GM18507 (cell line): Measurements from ENCODE around the gene SAFB.
"Not testable (repeated sequence)": the region's sequence is repeated elsewhere in the genome, so short reads cannot be mapped to it uniquely, and the experiment has no call there.

Source experiments
- DNase-seq: peaks from one replicate; pipeline ENCODE4 v3.0.0; 2011; ENCODE audit warnings: low read depth; ENCODE audit not compliant: insufficient read length; ENCODE audit errors: extremely low spot score
- FAIRE-seq: peaks from 2 replicates; lab custom pipeline; 2011; peaks lifted over from hg19 to GRCh38; lab: Jason Lieb, UNC

The SAFB gene

DNA sequence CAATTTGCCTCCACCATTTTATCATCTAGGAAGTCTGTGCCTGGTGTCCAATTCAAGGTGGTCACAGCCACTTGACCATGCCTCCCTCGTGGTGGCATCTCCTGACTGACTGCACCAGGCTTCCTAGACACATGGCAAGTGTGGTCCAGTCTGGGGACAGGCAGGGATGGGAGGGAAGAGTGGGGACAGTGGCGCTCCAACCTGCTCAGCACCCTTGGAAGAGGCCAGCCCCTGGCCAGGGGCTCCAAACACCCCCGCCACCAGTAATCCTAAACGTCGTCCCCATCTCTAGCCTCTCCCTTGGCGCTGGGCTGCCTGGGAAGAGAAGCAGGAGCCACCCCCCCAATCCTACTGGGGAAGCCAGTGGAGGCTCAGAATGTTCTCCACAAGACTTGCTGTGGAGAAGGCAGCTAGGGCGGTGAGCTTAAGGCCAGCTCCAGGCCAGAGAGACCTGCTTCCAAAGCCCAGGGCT is 69.9 kb downstream of the SAFB start:
- FAIRE-seq: no peak
- no peak for DNase-seq

GRCh38 chr19:5693195-5694166 is 70.6 kb downstream of the SAFB start:
- DNase-seq (no peak), FAIRE-seq (no peak)

DNA sequence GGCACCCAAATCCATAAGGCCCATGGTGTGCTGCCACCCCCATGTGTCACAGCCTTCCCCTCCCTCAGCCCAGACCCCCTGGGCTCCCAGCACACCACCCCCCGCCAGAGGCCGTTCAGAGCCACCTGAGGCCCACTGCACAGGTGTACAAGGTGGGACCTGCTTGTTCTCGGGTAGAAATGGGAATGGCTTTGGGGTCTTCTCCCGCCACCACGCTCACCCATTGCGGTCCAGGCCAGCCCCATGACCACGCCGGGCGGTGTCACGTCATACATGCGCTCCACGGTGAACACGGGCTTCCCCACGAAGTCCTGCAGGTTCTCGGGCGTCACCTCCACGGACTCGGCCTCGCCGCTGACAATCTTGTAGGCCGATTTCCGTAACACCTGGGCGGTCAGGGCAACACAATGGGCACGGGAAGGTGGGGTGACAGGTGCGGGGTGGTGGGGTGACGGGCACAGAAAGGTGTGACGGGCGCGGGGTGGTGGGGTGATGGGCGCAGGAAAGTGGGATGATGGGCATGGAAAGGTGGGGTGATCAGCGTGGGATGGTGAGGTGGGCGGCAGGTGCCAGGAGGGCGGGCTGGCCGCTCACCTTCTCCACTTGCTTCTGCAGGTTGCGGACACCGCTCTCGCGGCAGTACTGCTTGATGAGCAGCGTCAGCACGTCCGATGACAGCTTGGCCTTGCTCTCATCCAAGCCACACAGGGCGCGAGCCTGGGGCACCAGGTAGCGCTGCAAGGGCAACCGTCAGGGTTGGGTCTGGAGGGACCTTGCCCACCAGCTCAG is 71.5 kb downstream of the SAFB start:
- DNase-seq (no peak), FAIRE-seq (no peak)

GRCh38 chr19:5694956-5695648 is 72.2 kb downstream of the SAFB start:
- FAIRE-seq (no peak), DNase-seq (no peak)

DNA sequence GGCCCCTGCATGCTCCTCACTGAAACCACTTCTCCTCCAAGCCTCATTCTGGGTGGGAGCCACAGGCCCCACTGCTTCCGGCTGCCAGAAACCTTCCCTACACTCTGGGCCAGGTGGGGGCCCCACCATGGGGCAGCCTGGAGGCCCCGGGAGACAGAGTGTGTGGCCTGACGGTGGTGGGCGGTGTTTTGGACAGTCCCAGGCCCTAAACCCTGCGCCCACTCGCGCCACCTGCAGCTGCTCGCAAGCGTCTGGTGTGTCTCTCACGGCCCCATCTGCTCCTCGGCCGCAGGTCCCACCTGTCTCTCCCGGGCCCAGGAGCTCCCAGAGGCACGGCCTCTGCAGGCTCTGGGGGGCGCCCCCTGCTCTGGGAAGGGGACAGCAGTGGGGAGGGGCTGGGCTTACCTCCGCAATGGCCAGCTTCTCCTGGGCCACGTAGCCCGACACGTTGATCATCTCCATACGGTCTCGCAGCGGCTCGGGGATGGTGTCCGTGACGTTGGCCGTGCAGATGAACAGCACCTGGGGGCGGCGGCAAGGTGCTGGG is 72.8 kb downstream of the SAFB start:
- no peak for DNase-seq
- no peak for FAIRE-seq

GRCh38 chr19:5696196-5697021 is 73.5 kb downstream of the SAFB start:
- DNase-seq (no peak), FAIRE-seq (no peak)

DNA sequence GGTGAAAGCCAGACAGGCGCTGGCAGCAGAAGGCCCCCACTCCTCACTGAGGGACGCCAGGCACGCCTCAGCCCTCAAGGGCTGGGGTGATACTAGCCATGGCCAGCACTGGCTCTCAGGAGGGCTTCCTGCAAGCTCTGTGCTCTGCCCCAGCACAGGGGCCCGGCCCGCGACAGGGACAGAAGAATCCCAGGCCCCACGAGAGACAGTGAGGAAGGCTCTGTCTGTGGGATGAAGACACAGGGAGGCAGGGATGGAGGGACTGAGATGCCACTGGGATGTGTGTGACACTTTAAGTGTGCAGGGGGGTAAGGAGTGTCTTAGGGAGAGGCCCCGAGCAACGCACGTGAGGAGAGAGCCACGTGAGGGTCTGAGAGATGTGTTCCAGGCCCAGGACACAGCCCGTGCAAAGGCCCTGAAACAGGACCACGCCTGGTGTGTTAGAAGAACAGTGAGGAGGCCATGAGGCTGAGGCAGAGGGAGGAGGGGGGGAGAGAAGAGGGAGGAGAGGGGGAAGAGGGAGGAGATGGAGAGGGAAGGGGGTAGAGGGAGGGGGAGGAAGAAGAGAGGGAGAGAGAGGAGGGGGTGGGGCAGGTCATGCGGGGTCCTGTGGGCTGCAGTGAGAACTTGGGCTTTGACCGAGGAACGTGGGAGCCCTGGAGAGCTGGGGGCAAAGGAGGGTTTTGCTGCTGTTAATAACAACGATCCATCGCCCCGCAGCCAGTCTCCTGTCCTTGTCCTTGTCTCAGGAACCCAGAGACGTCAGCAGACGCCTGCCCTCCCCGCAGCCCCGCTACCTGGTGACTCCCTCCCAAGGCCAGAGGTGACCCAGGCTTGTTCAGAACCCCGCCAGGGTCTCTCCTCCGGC is 74.4 kb downstream of the SAFB start:
- no peak for DNase-seq
- no peak for FAIRE-seq

DNA sequence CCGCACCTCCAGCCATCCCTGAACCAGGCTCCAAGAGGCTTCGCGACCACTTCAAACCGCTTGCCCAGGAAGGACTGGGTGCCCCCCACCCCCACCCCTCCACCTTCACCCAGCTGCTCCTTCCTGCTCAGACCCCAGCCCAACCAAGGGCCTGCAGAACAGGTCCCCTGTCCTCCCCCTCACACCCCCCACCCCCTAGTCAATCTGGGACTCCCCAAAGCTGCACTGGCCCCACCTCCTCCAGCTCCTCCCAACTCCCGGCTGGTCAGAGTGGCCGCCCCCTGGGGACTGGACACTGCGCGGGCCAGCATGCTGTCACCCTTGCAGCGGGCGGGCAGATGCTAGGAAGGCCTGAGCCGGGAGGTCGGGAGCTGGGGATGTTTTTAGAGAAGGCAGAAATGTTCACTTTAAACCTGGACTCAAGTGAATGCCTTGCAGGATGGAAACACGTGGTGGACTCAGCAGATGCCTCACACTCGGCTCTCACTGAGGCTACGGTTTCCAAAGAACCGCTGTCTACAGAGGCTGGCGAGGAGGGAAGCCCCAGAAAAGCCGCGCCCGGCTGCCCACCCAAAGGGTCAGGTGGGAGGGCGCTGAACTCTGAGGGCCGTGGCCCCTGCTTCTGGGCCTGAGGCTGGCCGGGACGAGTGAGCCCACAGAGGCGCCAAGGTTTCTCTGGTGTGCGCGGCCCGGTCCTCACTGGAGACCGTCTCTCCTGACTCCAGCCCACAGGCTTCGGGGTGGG is 75.2 kb downstream of the SAFB start:
- FAIRE-seq: no peak
- DNase-seq: no peak

DNA sequence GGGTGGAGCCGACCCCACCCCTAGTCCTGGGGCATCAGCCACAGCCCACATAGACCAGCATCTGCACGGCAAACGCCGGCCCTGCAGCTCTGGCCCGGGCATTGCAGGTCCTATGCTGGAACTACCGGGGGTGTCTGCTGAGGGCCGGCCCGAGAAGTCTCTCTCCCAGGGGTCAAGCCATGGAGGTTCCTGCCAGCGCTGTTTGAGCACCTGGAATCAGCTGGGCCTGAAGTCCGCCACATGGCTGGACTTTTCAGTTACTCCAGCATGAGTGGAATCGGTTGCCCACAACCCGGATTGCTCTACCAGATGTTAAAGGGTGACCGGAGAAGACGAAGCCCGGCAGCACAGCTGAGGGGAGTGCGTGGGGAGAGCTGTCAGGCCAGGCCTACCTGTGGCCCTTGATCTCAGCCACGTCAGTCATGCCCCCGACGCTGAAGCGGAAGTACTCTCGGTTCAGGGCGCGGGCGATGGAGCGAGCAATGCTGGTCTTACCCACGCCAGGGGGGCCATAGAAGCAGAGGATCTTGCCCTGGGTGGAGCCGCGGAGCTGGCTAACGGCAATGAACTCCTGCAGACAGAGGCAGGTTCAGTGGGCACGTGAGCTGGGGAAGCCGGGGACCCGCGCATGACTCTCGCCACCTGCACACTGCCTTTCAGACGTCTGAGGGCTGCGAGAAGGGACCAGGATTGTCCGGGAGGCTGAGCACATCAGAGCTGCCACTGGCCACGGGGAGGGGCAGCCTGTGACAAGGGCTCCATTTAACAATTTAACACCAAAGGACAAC is 75.9 kb downstream of the SAFB start:
- FAIRE-seq: no peak

GRCh38 chr19:5700455-5701092 is 77.7 kb downstream of the SAFB start:
- no peak for DNase-seq
- FAIRE-seq: no peak

More for the DNA sequence above, 75.9 kb downstream of the SAFB start:
- no peak for DNase-seq

GRCh38 chr19:5702053-5702410 is 79.1 kb downstream of the SAFB start:
- FAIRE-seq, DNase-seq: not testable (repeated sequence)

GRCh38 chr19:5703819-5704818 is 81.2 kb downstream of the SAFB start:
- DNase-seq (no peak), FAIRE-seq (no peak)

- FAIRE-seq: no peak
- no peak for DNase-seq
These were observed 82.7 kb downstream of the SAFB start for GRCh38 chr19:5705552-5705951.

GRCh38 chr19:5706876-5707573 is 84.1 kb downstream of the SAFB start:
- FAIRE-seq (no peak), DNase-seq (no peak)
